GM21390 (cell line): Measurements from ENCODE around the gene RNF11.
"Not testable (repeated sequence)": the region's sequence is repeated elsewhere in the genome, so short reads cannot be mapped to it uniquely, and the experiment has no call there.

Experiments
- ATAC-seq: cut with Tn5 transposase; IDR thresholded peaks from one replicate; pipeline ENCODE4 v1.9.1; 2021; ENCODE audit not compliant: unreplicated experiment

The RNF11 gene

DNA sequence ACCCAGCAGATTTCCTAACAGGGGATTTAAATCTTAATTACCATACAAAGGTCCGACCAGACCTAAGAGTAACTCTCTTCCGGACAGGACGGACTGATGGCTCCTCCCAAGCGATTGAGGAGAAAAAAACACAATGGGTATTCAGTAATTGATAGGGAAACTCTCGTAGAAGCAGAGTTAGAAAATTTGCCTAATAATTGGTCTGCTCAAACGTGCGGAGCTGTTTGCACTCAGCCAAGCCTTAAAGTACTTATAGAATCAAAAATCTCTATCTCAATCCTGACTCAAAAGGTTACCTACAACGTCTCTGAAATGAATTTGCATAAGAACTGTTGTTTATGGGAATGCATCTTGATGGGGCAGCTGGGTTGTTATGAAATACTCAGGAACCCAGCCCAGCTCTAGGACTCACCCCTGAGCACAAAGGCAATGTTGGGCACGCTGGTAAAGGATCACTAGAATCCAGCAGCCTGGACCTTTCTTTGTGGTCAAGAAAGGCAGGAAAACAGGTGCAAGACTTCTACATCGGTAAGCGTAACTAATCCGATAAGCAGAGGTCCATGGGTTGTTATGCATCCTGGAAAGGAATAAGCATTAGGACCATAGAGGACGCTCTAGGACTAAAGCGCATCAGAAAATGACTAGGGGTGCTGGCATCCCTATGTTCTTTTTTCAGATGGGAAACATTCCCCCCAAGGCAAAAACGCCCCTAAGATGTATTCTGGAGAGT lies 8.7 kb upstream of the RNF11 start:
- not testable (repeated sequence) for ATAC-seq

DNA sequence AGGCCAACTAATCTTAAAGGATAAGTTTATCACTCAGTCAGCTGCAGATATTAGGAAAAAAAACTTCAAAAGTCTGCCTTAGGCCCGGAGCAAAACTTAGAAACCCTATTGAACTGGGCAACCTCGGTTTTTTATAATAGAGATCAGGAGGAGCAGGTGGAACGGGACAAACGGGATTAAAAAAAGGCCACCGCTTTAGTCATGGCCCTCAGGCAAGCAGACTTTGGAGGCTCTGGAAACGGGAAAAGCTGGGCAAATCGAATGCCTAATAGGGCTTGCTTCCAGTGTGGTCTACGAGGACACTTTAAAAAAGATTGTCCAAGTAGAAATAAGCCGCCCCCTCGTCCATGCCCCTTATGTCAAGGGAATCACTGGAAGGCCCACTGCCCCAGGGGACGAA lies 7.6 kb upstream of the RNF11 start:
- not testable (repeated sequence) for ATAC-seq

DNA sequence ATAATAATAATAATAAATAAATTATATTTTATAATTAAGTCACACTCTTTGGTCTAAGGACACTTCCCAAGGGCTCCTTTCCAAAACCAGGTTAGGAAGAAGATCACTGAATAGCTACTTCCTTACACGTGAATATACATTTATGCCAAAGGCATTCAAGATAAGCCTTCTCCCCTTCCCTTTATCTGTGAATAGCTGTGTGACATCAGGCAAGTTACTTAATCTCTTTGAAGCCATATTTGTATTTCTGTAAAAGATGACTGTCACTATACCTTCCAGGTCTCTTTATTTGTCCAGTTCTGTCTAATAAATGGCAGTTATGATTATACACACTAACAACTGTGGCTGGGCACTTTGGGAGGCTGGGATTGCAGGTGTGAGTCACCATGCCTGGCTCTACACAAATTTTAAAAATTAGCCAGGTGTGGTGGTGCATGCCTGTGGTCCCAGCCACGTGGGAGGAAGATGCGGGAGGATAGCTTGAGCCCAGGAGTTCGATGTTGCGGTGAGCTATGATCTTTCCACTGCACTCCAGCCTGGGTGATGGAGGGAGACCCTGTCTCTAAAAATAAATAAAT lies 5.5 kb upstream of the RNF11 start:
- ATAC-seq: no peak

DNA sequence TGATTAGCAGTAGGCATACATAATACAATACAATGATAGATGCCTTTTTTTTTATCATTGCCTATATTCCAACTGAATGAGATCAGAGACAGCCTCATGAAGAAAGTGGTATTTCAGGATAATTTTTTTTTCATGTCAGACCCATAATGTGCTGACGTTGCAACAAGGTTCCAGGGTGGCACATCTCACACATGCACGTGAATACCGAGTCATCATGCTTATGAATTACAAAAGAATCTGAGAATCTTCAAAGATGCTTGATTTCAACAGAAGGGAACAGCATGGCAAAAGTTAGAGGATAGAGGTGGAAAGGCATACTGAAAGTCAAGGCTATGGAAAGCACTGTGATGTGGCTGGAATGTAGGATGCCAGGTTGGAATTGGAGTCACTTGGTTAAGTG lies 5.0 kb upstream of the RNF11 start:
- no peak for ATAC-seq

DNA sequence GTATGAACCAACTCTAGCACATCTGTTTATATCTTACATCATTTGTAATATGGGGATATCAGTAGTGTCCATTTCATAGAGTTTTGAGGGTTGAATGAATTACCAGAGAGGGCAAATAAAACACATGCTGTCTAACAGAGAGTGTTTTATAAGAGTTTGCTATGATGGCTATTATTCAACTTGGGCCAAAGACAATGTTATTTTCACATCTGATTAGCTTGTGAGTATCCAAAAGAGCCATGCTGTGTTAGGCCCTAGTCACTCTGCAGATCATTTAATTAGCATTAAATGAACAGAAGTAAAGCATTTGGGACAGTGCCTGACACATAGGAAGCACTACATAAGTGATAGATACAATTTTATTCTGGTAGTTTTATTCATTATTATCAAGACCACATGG lies 4.2 kb upstream of the RNF11 start:
- ATAC-seq: no peak

DNA sequence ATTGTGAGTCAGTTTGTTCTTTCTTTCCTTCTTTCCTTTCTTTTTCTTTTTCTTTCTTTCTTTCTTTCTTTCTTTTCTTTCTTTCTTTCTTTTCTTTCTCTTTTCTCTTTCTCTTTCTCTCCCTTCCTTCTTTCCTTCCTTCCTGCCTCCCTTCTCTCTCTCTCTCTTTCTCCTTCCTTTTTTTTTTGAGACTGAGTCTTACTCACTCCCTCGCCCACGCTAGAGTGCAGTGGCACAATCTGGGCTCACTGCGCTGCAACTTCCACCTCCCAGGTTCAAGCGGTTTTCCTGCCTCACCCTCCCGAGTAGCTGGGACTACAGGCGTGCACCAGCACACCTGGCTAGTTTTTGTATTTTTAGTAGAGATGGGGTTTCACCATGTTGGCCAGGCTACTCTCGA lies 1.8 kb upstream of the RNF11 start:
- not testable (repeated sequence) for ATAC-seq

DNA sequence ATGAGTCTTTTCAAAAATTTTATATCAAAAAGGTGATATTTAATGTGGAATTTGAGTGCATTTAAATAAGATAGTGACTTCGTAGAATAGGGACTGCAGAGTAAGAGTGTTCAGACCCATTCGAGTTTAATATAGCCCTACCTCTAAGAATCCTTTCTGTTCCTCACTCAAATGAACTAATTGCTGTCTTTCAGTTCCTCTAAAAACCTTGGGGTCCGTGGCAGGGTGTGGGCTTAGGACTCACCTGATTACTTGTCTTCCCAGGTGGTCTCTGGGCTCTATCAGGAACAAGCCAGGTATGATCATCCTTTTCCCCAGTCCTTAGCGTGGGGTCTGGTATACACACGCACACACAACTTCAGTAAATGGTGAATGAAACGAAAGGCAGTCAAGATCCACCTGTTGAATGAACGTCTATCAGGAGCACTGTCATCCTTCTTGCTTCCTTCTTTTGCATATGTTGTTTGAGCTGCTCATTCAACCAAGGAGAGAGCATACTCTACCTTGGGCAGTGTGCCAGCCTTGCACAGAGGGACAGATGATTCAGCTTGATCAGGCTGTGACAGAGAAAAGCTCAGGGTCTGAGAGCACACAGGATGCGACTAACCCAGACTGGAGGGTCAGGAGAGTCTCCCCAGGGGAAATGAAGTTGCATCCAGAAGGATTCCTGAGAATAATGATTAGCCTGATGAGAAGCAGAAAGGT lies 1.2 kb upstream of the RNF11 start:
- ATAC-seq: peak; percentile 65

DNA sequence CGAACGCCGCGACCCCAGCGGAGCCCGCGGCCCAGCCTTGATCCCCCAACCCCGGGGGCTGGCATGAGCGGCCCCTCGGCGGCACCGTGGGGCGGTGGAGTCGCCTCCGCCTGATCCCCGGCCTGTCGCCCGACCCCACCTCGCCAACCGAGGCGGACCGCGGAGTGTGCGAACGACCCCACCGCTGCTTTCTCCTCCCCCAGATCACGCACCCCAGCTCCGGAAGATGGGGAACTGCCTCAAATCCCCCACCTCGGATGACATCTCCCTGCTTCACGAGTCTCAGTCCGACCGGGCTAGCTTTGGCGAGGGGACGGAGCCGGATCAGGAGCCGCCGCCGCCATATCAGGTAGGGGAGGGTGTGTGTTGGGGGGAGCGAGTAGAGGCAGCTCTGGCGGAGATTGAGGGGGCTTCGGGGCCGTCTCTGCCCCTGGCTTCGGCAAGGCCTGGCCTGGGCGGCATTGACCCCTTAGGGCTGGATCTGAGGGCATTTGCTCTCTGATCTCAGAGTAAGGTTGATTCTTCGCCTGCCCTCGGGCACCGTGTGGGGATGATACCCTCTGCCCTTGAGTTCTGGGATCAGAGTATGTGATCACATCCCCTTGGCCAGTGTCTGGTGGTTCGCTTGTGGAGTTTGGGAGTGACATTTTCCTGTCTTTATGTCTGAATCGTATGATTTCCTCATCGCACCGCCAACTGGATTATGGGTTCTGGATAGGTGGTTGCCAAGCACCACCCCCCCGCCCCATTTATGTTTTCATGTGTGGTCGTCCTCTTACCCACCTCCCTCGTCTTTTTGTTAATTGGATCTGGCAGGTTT lies 668 bp downstream of the RNF11 start:
- peak; percentile 17 for ATAC-seq

DNA sequence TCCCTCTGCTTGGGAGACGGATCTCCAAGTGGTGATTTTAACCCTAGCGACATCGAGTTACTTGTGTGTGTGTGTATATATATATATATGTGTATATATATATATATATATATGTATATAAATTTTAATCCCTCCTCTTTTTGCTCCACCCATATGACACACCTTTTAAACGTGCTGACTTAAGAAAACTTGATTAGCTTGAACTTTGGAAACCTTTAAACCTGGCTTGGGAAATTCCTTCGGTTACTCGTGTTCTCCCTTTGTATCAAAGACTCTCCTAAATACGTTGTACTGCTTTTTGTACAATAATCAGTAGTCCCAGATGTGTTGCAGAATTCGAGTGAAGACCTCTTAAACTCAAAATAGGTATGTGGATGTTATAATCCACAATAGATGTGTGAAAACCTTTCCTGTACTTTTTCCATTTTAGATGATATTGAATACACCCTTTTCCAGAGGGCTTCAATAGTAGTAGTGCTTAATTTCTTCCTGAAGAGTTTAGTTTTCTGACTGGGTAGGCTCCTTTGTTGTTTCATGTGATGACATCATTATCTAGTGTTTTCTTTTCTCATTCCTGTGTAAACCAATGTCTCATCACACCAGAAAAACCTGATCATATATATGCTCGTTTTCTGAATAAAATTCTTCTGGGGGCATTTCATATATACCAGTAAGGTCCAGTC lies 1.4 kb downstream of the RNF11 start:
- ATAC-seq: no peak

DNA sequence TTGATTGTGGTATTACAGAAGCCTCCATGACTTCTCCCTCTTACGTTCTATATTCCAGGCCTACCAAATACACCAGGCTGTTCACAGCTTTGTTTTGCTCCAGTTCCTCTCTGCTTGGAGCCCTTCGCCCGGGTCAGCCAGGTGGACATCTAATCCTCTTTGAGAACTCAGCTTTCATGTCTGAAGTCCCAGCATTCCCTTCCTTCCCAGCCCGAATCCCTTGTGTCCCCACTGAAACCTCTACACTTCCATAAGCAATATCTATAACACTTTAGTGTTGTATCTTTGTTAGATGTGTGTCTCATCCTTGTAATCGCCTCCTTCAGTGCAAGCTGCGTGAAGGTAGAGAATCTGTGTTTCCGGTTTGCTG lies 1.9 kb downstream of the RNF11 start:
- no peak for ATAC-seq

DNA sequence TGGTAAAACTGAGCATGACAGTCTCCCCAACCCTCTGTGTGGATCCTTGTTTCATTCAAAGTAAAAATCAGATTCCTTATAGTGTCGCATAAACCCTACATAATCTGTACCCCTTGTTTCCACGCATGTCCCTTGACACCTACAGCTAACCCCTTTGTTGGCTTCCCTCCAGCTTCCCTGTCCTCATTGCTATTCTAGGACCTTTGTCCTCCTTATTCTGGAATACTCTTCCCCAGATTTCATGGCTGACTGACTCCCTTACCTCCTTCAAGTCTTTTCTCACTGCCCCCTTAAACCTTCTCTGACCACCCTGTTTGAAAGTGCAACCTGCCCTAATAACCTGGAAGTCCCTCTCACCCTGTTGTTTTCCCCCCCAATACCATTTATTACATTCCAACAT lies 4.0 kb downstream of the RNF11 start:
- no peak for ATAC-seq

DNA sequence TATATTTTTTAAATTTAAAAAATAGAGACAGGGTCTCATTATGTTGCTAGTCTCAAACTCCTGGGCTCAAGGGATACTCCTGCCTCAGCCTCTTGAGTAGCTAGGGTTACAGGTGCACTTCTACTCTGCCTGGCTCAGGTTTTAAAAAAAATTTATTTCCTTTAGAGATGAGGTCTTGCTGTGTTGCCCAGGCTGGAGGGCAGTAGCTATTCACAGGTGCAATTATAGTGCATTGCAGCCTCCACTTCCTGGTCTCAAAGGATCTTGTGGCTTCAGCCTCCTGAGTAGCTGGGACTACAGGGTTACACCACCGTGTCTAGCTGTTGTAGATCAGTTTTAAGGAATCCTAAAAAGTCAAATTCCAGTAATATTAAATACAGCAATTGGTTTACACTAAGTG lies 5.0 kb downstream of the RNF11 start:
- ATAC-seq: no peak

DNA sequence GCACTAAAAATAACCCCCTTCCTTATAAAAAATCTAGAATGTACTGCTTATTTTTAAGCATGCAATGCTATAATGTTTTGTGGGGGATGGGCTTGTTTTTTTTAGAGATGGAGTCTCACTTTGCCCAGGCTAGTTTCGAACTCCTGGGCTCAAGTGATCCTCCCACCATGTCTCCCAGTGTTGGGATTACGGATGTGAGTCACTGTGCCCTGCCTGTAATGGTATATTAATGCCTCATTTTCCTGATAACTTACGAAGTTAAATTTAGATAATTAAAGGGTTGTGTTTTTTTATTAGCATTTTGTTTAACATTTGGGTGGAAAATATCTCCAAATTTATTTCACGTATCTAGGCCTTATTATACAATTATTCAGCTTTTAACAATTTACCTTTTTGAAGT lies 6.5 kb downstream of the RNF11 start:
- no peak for ATAC-seq

DNA sequence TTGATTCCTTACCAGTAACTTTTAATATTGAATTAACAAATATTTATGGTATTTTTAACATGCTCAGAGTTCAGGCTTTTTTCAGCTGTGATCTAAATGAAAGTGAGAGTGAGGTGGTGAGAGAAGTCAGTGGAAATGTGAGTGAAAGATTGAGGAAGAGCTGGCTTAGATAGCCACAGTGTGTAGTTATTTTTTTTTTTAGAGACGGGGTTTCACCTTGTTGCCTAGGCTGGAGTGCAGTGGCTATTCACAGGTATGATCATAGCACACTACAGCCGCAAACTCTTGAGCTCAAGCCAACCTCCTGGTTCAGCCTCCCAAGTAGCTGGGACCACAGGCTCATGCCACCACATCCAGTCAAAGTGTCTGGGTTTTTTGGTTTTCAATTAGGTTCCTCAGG lies 10.9 kb downstream of the RNF11 start:
- peak; percentile 96 for ATAC-seq

DNA sequence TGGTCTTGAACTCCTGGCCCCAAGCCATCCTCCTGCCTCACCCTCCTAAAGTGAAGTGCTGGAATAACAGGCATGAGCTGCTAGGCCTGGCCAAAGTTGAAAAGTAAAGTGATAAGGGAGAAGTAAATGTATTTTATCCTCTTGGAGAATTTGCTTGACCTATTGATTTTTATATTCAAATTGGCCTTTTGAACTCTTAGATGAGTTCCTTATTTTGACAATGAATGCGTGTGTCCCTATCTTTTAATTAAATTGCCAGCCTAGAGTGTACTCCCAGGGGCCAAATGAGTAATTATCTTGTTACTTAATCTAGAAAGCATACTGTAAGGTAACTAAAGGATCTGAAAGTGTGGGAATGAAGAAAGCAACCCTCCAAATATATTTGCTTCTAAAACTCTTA lies 11.4 kb downstream of the RNF11 start:
- ATAC-seq: no peak

DNA sequence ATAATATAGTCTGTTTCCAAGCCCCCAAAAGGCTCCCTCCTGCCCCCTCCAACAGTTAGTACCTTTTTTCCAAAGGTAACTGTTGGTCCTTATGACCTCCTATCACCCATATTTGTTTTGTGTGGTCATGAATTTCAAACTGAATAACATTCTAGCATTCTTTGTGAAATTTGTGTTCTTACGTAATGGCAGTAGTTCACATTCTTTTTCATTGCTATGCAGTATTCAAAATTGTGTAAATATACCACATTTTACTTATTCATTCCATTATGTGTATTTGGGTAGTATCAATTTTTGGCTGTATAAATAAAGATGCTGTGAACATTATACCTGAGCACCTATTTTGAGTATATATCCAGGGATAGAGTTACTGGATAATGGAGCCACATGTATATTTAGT lies 13.4 kb downstream of the RNF11 start:
- ATAC-seq: no peak

DNA sequence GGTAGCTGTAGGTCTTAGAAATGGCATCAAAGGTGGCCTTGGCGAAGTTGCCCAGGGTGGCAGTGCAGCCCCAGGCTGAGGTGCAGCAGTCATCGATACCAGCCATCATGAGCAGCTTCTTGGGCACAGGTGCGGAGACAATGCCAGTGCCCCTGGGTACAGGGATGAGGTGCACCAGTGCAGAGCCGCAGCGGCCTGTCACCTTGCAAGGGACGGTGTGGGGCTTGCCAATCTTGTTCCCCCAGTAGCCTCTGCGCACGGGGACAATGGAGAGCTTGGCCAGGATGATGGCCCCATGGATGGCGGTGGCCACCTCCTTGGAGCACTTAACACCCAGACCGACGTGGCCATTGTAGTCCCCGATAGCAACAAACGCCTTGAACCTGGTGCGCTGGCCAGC lies 14.7 kb downstream of the RNF11 start:
- not testable (repeated sequence) for ATAC-seq

DNA sequence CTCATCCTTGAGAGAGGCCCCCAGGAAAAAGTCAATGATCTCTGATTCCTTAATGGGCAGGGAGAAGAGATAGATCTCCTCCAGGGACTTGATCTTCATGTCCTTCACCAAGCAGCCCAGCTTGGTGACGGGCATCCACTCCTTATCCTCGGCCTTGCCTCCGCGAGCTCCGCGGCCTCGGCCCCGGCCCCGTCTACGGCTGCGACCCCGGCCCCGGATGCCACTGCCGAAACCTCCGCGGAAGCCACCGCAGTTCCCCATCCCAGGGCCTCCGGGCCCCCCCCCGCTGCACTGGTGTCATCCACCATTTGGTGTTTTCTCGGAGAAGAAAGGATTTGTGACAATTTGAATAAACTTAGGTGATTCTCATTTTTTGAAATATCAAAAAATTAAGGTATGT lies 15.1 kb downstream of the RNF11 start:
- ATAC-seq: not testable (repeated sequence)

DNA sequence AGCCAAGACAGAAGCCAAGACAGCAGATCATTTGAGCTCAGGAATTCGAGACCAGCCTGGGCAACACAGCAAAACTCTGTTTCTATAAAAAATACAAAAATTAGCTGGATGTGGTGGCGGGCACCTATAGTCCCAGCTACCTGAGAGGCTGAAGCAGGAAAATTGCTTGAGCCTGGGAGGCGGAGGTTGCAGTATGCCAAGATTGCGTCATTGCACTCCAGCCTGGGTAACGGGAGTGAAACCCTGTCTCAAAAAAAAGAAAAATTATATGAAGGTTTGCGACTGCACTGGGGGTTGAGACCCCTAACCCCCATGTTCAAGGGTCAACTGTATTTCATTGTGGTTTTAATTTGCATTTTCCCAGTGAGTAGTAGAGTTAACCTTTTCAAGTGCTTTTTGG lies 16.3 kb downstream of the RNF11 start:
- ATAC-seq: no peak

DNA sequence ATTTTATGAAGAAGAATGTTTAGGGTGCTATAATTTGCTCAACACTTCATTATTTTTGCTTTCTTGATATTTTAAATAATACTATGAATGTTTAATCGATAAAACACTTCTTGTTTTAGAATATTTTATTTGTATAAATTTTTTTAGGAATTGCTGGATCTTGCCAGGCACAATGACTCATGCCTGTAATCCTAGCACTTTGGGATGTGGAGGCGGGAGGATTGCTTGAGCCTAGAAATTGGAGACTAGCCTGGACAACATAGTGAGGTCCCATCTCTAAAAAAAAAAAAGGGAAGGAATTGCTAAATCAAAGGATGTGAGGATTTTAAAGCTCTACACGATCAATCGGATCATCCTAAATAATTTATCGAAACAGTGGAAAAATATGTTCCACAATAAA lies 17.6 kb downstream of the RNF11 start:
- ATAC-seq: no peak

DNA sequence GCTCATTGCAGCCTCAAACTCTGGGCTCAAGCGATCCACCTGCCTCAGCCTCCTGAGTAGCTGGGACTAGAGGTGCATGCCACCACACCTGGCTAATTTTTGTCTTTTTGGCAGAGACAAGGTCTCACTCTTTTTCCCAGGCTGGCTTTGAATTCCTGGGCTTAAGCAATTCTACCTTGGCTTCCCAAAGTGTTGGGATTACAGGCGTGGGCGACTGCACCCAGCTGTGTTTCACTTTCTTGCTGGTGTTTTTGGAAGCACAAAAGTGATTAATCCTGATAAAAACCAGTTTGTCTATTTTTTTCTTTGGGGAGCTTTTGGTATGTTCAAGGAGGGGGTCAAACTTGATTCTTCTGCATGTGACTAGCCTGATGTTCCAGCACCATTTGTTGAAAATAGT lies 19.3 kb downstream of the RNF11 start:
- no peak for ATAC-seq
